Activated naive CD4-positive, alpha-beta T cell treated with Interleukin-2 at 50 U/mL for 16 hours (primary cell): Measurements from ENCODE around the gene SMG9.
A peak's percentile ranks its signal among the peaks of the same experiment; 100 is the strongest.

ENCODE experiments used
- DNase-seq: peaks from one replicate; pipeline ENCODE4 v3.0.0-alpha.2; 2020

The SMG9 gene

DNA sequence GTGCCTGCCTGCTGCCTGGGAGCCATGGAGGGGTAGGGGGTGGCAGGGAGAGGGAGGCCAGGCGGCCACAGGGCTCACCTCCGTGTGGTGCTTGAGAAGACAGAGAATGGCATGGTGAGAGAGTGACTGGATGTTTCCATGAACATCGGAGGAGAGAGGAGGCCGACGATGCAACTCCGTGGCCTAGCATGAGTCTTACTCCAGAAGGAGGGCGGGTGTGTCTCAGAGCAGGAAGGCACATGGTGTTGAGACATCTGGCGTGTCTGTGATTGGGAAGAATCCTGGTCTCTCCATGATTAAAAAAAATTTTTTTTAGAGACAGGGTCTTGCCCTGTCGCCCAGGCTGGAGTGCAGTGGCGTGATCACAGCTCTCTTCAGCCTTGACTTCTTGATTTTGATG, 33.8 kb downstream of the SMG9 start:
- DNase-seq = no peak

DNA sequence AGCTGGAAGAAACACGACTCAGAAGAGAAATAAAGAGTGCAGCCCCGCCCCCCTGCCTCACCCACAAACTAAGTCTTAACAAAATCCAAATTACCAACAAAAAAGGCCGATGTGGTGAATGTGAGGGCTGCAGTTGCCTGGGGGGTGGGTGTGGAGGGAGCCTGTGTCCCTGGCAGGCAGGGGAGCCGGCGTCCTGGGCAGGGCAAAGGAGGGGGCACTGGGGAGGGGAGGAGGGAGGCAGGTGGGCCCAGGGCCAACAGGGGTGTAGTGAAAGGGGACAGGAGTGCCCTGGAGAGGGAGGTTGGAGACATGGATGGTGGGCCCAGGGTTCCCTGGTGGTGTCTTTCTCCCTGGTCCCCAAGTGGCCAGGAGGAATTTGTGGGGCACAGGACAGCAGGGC, 34.8 kb downstream of the SMG9 start:
- DNase-seq = no peak

DNA sequence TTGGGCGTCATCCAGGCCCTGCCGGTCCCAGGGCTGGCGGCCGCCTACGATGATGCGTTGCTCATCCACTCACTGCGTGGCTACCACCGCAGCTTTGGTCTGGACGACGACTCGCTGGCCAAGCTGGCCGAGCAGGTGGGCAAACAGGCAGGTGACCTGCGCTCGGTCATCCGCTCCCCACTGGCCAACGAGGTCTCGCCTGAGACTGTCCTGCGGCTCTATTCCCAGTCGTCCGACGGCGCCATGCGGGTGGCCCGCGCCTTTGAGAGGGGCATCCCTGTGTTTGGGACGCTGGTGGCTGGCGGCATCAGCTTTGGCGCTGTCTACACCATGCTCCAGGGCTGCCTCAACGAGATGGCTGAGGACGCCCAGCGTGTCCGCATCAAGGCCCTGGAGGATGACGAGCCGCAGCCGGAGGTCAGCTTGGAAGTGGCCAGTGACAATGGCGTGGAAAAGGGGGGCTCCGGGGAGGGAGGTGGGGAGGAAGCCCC, 35.3 kb downstream of the SMG9 start:
- no peak for DNase-seq

DNA sequence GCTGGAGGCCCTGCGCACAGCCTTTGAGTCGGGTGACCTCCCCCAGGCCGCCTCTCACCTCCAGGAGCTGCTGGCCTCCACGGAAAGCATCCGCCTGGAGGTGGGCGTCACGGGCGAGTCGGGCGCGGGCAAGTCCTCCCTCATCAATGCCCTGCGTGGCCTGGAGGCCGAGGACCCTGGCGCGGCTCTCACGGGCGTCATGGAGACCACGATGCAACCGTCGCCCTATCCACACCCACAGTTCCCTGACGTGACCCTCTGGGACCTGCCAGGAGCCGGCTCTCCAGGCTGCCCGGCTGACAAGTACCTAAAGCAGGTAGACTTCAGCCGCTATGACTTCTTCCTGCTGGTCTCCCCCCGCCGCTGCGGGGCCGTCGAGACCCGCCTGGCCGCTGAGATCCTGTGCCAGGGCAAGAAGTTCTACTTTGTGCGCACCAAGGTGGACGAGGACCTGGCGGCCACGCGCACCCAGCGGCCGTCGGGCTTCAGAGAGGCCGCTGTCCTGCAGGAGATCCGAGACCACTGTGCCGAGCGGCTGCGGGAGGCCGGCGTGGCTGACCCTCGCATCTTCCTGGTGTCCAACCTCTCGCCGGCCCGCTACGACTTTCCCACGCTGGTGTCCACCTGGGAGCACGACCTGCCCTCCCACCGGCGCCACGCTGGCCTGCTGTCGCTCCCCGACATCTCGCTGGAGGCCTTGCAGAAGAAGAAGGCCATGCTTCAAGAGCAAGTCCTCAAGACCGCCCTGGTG, 36.0 kb downstream of the SMG9 start:
- no peak for DNase-seq

DNA sequence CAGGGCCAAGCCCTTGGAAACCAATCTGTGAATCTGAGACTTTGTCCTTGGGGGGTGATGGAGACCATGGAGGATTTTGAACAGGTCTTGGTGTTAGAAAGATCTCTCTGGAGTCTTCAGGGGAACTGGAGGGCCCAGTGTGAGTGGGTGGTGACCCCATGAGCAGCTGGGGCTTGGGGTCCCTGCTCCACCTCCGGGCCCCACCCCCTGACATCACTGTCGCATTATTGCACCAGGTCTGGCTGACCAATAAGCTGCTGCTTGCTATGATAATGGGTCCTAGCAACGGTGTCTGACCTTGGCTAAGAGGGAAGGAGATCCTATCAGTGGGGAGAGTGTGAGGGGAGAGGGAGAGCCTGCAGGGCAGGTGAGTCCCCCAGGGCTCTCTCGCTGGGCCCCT, 39.0 kb downstream of the SMG9 start, which contains the start of gene IRGC:
TSS of gene IRGC (plus strand) at position 301 of the 400 bp plus-strand sequence. CDS start 2,483 bp downstream, outside the sequence.
- no peak for DNase-seq

DNA sequence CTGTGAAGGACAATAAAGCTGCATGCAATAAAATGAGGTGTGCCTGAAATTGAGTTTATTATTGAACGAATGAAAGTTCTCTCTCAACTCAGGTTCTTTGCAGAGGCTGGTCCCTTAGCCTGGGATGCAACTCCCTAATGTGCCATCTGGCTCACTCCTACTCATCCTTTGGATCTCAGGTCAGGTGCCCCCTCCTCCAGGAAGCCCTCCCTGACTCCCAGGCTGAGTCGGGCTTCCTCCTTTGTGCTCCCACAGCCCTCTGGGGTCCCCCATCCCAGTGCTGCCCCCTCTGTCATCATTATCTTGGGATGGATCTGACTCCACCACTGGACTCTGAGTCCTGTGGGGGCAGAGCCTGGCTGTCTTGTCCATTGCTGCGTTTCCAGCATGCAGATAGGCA, 41.6 kb downstream of the SMG9 start:
- no peak for DNase-seq

DNA sequence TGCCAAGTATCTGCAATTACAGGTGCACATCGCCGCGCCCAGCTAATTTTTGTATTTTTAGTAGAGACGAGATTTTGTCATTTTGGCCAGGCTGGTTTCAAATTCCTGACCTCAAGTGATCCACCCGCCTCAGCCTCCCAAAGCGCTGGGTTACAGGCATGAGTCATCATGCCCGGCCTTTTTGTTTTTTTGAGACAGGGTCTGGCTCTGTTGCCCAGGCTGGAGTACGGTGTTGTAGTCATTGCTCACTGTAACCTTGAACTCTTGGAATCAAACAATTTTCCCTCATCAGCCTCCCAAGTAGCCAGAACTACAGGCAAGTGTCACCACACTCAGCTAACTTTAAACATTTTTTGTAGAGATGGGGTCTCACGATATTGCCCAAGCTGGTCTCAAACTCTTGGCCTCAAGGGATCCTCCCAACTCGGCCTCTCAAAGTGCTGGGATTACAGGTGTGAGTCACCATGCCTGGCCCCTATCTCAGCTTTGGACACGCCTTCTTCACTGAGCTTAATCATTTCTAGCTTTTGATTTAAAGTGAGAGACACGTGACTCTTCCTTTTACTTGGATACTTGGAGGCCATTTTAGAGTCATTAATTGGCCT, 42.9 kb downstream of the SMG9 start:
- DNase-seq = no peak

DNA sequence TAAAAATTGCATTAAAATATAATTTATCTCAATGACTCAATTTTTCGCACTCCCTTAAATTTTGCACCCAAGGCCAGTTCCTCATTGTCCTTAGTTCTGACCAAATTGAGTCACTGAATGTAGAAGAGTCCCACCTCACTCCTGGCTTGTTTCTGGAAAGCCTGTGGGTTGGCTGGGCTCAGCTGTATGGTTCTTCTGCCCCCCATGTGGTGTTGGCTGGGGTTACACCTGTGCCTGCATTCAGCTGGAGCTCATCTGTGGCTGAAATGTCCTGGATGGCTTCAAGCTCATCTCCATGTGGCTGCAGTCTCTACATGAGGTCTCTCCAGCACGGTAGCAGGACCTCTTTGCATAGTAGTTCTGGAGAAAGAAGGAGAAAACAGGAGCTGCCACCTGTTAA, 46.0 kb downstream of the SMG9 start:
- no peak for DNase-seq

DNA sequence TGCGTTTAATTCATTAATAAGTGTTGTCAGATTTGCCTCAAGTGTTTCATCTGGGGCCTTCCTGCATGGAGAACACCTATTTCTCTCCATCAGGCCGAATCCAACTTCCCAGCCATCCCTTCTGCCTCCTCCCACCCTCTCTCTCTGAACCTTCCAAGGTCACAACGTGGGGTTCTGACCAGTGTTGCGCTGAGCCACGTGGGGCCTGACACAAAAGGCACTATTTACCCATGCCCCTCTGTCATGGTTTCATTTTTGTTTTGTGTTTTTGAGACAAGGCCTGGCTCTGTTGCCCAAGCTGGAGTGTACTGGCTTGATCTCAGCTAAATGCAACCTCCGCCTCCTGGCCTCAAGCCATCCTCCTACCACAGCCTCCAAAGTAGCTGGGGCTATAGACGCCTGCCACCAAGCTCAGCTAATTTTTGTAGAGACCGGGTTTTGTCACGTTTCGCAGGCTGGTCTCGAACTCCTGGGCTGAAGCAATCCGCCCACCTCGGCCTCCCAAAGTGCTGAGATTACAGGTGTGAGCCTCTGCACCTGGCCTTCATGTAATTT, 47.5 kb downstream of the SMG9 start:
- DNase-seq = no peak

DNA sequence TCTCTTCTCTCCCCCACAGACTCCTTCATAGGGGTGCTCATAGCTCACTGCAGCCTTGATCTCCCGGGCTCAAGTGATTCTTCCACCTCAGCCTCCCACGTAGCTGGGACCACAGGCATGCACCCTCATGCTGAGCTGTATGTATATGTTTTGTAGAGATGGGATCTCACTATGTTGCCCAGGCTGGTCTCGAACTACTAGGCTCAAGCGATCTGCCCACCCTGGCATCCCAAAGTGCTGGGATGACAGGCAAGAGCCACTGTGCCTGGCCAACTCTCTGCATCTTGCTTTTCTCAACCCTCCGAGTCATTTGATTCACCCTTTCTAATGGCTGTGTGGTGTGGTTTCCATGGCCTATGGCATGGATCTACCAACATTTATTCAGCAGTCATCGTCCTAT, 49.0 kb downstream of the SMG9 start:
- no peak for DNase-seq

DNA sequence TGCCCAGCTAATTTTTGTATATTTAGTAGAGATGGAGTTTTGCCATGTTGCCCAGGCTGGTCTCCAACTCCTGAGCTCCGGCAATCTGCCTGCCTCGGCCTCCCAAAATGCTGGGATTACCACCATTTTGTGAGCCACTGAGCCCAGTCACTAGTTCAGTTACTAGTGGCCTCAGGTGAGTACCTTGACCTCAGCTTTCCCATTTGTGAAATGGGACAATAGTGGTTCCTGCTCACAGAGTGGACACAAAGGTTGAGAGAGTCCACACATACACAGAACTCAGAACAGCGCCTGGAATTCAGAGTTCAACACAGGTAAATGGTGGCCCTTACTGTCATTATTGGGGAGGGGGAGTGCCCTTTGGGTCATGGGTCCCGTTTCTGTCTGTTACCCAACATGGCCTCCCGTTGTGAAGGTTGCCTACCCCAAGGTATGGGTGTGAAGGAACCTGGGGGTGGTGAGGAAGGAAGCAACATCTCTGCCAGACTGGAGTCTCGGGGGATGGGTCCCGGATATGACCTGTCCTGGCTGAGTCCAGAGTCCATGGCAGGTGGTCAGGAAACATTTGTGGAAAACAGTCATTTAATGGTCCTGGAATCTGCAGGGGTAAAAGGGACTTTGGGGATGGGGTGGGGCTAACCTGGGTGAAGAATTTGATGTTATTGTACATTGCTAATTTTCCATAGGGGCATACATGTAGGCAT, 50.6 kb downstream of the SMG9 start:
- no peak for DNase-seq

DNA sequence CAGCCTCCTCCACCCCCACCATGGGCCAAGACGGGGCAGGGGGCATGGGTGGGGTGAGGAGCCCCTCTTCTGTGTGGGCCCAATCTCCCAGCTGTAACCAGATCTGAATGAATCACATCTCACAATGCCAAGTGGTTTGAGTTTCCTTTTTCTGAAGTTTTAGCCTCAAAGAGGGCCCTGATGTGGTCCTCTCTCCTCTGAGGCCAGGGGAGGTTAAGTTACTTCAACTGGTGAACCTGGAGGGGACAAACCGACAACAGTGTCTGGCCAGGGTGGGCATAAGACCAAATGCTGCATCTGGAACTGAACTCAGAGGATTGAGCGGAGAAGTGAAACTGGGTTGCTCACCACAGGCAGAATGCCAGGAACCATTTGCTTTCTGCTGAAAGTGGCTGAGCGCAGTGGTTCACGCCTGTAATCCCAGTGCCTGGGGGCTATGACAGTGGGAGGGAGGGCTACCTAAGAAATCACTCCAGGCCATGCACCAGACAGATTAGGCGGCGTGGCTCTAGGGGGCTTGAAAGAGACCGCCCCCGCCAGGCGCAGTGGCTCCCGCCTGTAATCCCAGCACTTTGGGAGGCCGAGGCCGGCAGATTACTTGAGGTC, 54.3 kb downstream of the SMG9 start:
- peak; percentile 4 for DNase-seq

DNA sequence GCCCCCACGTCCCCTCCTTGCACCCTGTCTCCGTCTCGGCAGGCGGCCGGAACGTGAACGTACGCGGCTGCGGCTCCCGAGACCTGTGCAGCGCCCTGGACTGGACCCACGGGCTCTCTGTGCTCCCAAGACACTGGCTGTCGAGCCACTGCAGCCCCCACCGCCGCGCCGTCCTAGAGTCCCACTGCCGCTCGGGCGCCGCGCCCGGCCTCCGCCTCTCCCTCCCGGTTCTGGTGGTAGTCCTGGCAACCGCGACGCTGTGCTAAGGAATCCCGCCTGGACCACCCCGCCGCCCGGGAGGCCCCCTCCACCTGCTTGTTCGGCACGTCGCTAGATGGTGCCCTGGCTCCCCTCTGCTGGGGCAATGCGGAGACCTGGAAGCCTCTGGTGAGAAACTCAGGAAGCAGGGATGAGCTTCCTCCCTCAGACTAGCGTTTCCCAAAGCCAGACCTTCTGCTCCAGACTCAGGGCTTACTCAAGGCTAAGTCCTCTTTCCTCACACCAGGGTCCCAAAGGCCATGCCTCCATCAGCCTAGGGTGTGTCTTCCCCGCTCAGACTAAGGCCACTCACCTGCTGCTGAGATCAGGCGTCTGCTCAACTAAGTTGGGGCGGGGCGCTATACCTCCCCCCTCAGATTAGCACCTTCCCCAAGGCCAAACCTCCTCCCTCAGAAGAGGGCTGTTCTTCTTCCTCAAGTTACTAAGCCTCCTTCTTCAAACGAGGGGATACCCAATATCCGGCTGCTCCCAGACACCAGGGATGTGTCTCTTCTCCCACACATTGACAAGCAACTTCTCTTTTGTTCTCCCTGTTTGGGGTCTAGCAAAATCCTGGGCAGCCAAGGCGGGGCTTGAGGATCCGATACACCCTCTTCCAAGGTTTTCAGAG, 55.0 kb downstream of the SMG9 start:
- DNase-seq = no peak

DNA sequence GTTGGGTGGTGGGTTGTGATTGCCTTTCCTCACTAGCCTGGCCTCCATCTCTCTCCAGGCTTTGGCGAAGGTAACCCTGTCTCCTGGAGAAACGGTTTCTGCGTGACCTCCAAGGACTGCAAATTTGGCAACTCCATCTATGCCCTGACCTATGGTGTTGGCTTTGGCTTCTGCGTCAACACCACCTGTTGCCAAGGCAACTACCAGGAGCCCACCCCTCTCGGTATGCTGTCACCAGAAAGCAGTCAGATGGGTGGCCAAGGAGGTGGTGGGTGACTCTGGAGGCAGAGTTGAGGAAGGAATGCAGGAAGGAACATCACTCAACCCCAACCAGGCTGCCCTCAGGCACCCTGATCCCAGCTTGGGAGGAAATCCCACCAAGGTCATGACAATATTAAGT, 57.5 kb downstream of the SMG9 start:
- DNase-seq = no peak

DNA sequence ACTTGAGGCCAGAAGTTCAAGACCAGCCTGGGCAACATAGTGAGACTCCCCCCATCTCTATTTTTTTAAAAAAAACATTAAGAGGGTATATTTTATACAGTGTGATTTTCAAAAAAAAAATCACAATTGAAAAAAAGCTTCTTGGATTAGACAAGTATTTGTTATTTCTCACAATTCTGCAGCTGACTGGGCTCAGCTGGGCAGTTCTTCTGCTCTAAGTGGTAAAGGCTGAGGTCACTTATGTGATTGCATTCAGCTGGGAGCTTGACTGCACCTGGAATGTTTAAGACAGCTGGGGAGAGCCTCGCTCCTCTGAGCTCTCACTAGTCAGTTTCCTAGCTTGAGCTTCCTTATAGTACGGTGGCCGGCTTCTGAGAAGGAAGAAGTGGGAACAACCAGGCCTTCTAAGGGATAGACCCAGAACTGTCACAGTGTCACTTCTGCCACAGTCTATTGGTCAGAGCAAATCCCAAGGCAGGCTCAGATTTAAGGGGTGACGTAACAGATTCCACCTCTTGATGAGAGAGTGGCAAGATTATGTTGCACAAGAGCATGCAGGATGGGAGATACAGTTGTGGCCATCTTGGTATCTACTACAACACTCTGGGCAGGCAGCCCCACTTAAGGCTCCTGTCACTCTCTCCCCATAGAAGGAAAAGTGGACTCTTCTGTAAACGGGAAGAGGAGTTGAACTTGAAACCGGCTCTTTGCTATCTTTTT, 58.6 kb downstream of the SMG9 start:
- no peak for DNase-seq

DNA sequence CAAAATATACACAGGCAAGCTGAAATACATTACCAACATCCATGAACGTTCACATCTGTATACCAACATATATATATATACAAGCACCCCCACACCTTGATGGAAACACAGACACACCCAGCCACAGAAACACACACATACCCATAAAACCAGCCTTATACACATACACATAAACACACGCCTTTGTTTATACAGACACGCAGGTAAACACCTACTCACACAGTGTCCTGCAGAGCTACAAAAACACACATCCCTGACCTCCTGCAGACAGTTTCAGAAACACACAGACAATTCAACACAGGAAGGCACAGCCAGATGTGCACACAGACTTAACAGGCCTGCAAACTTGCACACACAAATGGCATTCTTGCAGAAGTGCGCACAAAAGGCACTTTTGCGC, 60.2 kb downstream of the SMG9 start:
- DNase-seq = no peak

DNA sequence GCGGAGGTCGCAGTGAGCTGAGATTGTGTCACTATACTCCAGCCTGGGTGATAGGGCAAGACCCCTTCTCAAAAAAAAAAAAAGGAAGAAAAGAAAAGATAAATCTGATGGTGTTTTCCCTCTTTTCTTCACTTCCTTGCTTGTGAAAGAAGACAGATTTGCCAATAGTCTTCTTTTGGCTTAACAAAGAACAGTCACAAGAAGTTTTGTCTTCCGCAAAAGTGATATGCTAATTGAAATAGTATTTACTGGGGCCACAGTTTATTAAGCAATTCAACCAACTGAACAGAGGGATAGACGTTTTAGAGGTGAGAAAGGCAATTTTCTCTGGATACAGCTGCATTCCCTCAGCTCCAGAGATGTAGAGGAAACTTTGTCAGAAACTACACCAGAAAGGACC, 61.9 kb downstream of the SMG9 start:
- no peak for DNase-seq

DNA sequence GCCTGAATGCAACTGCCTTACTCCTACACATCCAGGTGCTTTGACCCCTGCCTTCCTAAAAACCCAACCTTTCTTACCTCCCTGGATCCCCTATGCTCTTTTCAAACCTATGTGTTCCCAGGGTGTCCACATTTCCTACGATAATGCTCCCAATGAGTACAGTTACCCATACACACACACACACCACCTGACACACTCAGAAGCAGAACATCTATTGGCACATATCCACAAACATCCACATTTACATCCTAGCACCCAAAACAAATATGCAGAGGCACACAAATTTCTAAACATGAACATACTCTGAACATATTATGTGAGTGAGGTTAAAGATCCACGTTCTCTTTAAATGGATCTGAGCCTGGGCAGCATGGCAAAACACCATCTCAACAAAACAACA, 62.4 kb downstream of the SMG9 start:
- no peak for DNase-seq

DNA sequence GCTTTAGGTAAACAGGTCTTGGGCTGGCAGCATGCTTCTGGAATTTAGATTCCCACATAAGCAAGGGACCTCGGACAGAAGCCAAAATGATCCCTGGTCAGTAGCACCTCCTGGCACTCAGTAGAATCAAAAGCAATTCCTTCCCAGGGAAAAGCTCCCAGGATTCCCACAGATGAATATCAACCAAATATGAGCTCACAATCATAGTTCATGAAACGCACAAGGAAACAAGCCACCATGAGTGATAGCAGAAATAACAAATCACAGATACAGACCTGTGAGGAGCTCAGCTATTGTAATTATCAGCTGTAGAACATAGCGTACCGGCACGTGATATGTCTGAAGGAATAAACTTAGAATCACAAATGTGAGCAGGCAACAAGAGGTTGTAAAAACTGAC, 63.0 kb downstream of the SMG9 start:
- DNase-seq = no peak

DNA sequence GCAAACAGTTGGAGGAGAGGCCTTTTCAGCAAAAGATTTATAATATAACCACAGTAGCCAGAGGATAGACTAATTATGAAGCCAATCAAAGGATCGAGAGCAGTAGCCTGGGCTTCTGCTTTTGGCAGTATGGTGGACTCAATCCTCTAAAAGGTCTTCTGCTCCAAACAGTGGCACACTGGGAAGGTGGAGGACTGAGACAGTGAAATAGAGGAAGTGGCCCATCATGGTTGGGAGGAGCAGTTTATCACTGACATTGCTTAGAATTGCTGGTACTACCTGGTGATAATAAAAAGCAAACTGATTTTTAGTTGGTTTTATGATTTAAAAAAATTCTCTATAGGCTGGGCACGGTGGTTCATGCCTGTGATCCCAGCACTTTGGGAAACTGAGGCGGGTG, 63.9 kb downstream of the SMG9 start:
- DNase-seq = no peak

DNA sequence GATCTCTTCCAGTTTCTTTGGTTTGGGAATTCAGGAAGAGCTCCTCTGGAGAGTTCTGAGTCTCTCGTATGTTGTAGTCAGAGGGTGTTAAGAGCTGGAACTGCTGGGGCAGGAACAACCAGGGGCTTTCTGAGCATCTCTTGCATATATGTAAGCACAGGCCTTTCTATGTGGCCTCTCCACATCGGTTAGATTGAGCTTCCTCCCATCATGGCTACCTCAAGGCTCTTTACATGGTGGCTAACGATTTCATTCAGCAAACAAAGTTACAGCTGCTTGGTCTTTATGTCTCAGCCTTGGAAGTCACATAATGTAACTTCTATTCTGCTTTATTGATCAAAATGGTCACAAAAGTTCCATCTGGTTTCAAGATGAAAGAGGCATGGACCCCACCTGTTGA, 64.3 kb downstream of the SMG9 start:
- DNase-seq = no peak
